Neutrophil (primary cell): ENCODE data around the gene DCAF11.

Experiments used
- H3K27ac ChIP-seq: fragments of 200-600 bp; sonication (generic); 2 replicates; pipeline ENCODE4 v1.5.1; 2016; ENCODE audit warnings: mild to moderate bottlenecking, moderate library complexity
- H3K27me3 ChIP-seq: fragments of 200-600 bp; sonication (generic); 2 replicates; pipeline ENCODE4 v1.6.0; 2016; ENCODE audit warnings: mild to moderate bottlenecking
- H3K36me3 ChIP-seq: fragments of 200-600 bp; sonication (generic); 2 replicates; pipeline ENCODE4 v1.5.1; 2017
- H3K4me1 ChIP-seq, 2 experiments: fragments of 200-600 bp in 1 of 2; sonication (generic) in 1 of 2; 1 replicate in 1 of 2; 2 replicates in 1 of 2; pipeline versions ENCODE4 v1.5.1 to v1.6.1; 2013 to 2016; ENCODE audit warnings: low read depth in 1 of 2, low read length in 1 of 2, mild to moderate bottlenecking in 1 of 2, moderate library complexity in 1 of 2; ENCODE audit not compliant: control insufficient read depth in 1 of 2, insufficient read depth in 1 of 2
- H3K4me3 ChIP-seq, 2 experiments: fragments of 200-600 bp in 1 of 2; sonication (generic) in 1 of 2; 1 replicate in 1 of 2; 2 replicates in 1 of 2; pipeline ENCODE4 v1.5.1; 2013 to 2016; ENCODE audit warnings: low read depth in 1 of 2, low read length in 1 of 2, mild to moderate bottlenecking in 1 of 2, moderate library complexity in 1 of 2
- H3K9me3 ChIP-seq: fragments of 200-600 bp; sonication (generic); 2 replicates; pipeline ENCODE4 v1.5.1; 2016
- CTCF ChIP-seq: fragments of 200-600 bp; sonication (generic); IDR thresholded peaks from 2 replicates; pipeline ENCODE4 v1.5.1; 2016; ENCODE audit warnings: antibody characterized with exemption

DCAF11 gene

DNA sequence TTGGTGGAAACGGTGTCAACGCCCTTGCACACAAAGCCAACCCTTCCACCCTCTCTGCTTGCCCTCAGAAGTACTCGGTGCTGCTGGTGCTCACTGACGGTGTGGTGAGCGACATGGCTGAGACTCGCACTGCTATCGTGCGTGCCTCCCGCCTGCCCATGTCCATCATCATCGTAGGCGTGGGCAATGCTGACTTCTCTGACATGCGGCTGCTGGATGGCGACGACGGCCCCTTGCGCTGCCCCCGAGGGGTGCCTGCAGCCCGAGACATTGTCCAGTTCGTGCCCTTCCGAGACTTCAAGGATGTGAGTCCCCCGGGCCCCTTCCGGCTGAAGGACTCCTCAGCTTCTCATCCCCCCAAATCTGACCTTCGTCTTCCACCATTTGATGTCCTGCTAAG lies 37.5 kb upstream of the DCAF11 start:
- no peak for TF ChIP-seq CTCF
- H3K27me3 ChIP-seq, result peaks cover 33% of the 10 kb centered on the region
- peaks cover 9 to 14% of the 10 kb centered on the region in 2 experiments for H3K4me1 ChIP-seq

GRCh38 chr14:24078146-24078545 lies 36.4 kb upstream of the DCAF11 start:
- Histone ChIP-seq H3K27ac (no peak overlapping the region), H3K36me3 (no peaks in the 10 kb centered on the region), H3K4me3 (no peak overlapping the region), H3K4me1 (peaks cover 9 to 14% of the 10 kb centered on the region in 2 experiments), H3K9me3 (no peaks in the 10 kb centered on the region), H3K27me3 (peaks cover 44% of the 10 kb centered on the region)
- TF ChIP-seq CTCF, result no peak

More for the DNA sequence above, 37.5 kb upstream of the DCAF11 start:
- Histone ChIP-seq H3K36me3 (no peaks in the 10 kb centered on the region), H3K9me3 (no peaks in the 10 kb centered on the region), H3K4me3 (no peak overlapping the region), H3K27ac (no peak overlapping the region)

- H3K4me1 ChIP-seq, result peaks cover 9 to 14% of the 10 kb centered on the region in 2 experiments
Measured at GRCh38 chr14:24079491-24080141, 35.0 kb upstream of the DCAF11 start.

DNA sequence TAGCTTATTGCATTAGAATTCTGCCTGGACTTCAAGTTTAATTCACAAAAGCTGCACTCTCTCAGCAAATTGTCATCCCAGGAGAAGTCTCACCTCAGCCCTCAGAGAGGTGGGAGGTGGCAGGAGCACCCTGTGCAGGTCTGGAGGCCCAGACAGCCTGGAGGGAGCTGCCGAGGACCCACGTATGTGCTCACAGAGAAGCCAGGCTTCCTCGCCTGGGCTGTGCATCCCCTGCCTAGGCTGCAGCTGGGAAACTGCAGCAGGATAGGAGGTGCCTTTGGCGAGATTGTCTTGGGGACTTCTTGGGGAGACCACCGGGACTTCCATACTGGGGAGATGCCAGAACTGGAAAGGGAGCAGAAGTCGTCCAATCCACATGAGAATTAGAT lies 34.4 kb upstream of the DCAF11 start:
- H3K27ac ChIP-seq, result no peak overlapping the region
- H3K9me3 ChIP-seq, result no peaks in the 10 kb centered on the region
- H3K4me1 ChIP-seq, result peaks cover 9 to 14% of the 10 kb centered on the region in 2 experiments
- peaks cover 54% of the 10 kb centered on the region for H3K27me3 ChIP-seq
- H3K36me3 ChIP-seq, result no peaks in the 10 kb centered on the region
- TF ChIP-seq CTCF, result no peak
- H3K4me3 ChIP-seq, result no peak overlapping the region

More at GRCh38 chr14:24079491-24080141, 35.0 kb upstream of the DCAF11 start:
- Histone ChIP-seq H3K9me3 (no peaks in the 10 kb centered on the region), H3K36me3 (no peaks in the 10 kb centered on the region), H3K27me3 (peaks cover 54% of the 10 kb centered on the region), H3K4me3 (no peak overlapping the region), H3K27ac (no peak overlapping the region)
- no peak for TF ChIP-seq CTCF

DNA sequence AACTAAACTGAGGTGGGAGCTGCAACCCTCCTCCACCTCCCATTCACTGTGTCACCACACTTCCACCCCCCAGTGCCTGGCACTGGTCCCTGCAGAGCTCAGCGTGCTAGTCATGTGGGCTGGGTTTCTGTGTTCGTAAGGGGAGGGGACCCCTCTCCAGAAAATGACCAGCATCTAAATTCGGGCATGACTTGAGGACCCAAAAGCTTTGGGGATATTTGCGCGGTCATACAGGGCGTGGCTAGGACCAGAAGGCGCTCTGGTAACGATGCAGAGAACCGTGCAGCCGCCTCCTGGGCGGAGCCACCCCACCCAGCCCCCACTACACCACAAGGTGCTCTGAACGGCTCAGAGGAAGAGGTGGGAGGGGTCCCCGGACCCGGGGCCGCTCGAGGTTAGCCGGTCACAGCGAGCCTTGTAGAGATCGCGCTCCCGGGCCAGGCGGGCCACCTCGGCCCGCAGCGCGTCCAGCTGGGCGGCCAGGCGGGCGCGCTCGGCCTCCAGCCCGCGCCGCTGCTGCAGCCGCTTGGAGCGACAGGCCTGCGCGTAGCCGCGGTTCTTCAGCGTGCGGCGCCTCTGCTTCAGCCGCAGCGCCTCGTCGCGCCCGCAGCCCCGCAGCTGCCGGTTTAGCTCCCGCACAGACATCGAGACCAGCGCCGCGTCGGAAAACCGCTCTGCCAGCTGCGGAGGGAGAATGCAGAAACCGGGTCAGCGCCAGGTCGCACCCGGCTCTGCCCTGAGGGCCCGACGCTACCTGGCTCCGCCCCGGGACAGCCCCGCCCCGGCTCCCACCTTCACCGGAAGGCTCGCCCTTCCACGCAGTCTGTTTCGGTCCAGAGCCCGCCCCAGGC lies 33.5 kb upstream of the DCAF11 start:
- peaks cover 9 to 14% of the 10 kb centered on the region in 2 experiments for H3K4me1 ChIP-seq
- TF ChIP-seq CTCF, result no peak
- H3K27ac ChIP-seq, result no peak overlapping the region
- H3K9me3 ChIP-seq, result no peaks in the 10 kb centered on the region
- peak overlapping the region; percentile 55 to 63 for H3K4me3 ChIP-seq
- H3K27me3 ChIP-seq, result peaks cover 54% of the 10 kb centered on the region
- H3K36me3 ChIP-seq, result no peaks in the 10 kb centered on the region
